ENCODE measurements around the gene NYAP2. TPM values are rescaled to one million over a fixed set of nuclear protein-coding genes. Genes with fewer than 3 reads are reported as not detected.

The NYAP2 gene
- total and polyA plus RNA-seq, 7 donors: 0.03 to 0.36 TPM; not detected in 5

DNA sequence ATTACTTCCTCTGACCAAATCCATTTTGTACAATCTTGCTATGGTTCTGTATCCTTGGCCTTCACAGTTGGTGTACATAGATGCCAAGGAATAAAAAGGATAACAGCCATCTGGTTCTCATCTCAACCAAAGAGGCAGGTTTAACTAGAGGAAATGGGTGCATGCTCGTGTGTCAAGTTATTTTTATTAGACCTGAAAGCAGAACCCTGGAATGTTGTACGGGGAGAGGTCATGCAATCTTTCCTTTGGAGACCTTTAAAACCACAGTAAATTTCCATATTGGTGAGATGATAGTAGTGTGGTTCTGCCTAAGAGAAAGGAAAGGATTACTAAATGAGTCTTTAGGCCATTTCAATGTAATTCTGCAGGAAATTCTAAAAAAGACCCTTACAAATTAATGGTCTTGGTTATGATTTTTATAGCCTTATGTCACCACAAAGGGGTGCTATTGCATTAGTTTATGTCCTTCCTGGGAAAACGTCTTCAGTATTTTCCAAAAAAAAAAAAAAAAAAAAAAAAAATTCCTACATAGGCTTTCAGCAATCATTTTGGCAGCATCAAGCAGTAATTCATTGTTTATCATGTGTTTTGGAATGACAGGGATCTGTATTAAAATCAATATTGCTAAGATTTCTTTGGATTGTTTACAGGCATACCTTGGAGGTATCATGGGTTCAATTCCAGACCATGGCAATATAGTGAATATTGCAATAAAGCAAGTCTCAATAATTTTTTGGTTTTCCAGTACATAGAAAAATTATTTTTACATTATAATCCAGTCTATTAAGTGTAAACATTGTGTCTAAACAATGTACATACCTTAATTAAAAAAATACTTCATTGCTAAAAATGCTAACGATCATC lies 270.8 kb downstream of the NYAP2 start:
- DNase-seq: no peak
- Histone ChIP-seq H3K36me3 (no peaks in the 10 kb centered on the region), H3K4me1 (peaks cover 0 to 21% (median 10%) of the 10 kb centered on the region in 4 donors), H3K4me3 (no peak overlapping the region), H3K9me3 (no peaks in the 10 kb centered on the region), H3K27ac (peak overlapping the region in 2 of 4 donors; percentile 53 to 66), H3K27me3 (no peaks in the 10 kb centered on the region)
- intact Hi-C loops (cut with DNase I): loop anchor here (2.0 to 5.0 kb wide), 3 partner anchors 218 to 1437 kb away; no protein-coding TSS in a partner anchor
- WGBS, 2 donors: 47 to 62% methylated on average over 4 of the region's 4 CpGs
- no peak for TF ChIP-seq POLR2A (IDR thresholded peaks at IDR 0.05)
- TF ChIP-seq, protein P1, sequence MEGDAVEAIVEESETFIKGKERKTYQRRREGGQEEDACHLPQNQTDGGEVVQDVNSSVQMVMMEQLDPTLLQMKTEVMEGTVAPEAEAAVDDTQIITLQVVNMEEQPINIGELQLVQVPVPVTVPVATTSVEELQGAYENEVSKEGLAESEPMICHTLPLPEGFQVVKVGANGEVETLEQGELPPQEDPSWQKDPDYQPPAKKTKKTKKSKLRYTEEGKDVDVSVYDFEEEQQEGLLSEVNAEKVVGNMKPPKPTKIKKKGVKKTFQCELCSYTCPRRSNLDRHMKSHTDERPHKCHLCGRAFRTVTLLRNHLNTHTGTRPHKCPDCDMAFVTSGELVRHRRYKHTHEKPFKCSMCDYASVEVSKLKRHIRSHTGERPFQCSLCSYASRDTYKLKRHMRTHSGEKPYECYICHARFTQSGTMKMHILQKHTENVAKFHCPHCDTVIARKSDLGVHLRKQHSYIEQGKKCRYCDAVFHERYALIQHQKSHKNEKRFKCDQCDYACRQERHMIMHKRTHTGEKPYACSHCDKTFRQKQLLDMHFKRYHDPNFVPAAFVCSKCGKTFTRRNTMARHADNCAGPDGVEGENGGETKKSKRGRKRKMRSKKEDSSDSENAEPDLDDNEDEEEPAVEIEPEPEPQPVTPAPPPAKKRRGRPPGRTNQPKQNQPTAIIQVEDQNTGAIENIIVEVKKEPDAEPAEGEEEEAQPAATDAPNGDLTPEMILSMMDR (IDR thresholded peaks at IDR 0.05): peak in 2 of 4 experiments; percentile 20 to 39
- TF ChIP-seq EP300 (IDR thresholded peaks at IDR 0.05): peak in 2 of 4 donors; percentile 15 to 20
- peak; percentile 47 to 83 (median 68) for TF ChIP-seq POLR2AphosphoS5 (IDR thresholded peaks at IDR 0.05)

DNA sequence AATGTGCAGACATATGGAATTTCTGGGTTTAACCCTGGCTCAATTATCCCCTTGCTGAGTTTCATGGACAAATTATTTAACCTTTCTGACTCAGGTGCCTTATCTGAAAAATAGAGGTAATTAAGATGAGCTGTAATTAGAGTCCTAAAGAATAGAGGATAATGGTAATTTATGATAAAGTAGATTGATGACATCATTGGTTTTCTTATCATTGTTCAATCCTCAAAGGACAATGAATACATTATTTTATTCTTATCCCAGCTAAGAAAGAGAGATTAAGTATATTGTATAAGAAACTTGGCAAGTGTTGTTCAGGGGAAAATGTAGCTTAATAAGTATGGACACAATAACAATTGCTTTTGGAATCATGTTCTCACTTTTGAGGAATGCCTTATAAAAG lies 279.3 kb downstream of the NYAP2 start:
- no peaks in the 10 kb centered on the region for H3K9me3 ChIP-seq
- DNase-seq: no peak
- H3K4me3 ChIP-seq: no peak overlapping the region
- H3K36me3 ChIP-seq: no peaks in the 10 kb centered on the region
- no peaks in the 10 kb centered on the region for H3K4me1 ChIP-seq
- TF ChIP-seq EP300 (IDR thresholded peaks at IDR 0.05): no peak
- TF ChIP-seq POLR2A (IDR thresholded peaks at IDR 0.05): no peak
- TF ChIP-seq POLR2AphosphoS5 (IDR thresholded peaks at IDR 0.05): no peak
- TF ChIP-seq, protein P1 (IDR thresholded peaks at IDR 0.05): no peak
- no peak overlapping the region for H3K27ac ChIP-seq
- intact Hi-C loops (cut with DNase I): no loop called here
- no peaks in the 10 kb centered on the region for H3K27me3 ChIP-seq

DNA sequence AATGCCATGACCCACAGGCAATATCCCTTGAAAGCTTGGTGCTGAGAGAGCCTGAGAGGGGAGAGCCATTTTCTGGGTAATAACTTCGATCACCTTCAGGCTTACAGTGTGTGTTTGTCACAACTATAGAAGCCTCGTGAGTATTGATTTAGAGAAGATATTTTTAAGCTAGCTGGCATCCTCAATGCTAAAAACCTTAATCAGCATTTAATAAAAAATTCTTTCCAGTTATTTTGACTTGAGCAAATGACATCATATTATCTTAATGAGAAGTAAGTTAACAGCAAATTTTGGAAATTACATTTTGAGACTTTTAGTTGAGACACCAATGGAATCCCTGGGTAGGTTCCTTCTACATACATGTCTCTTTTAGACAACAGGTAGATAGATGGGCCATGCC lies 283.7 kb downstream of the NYAP2 start:
- Histone ChIP-seq H3K27ac (no peak overlapping the region), H3K36me3 (no peaks in the 10 kb centered on the region), H3K9me3 (no peaks in the 10 kb centered on the region), H3K4me3 (no peak overlapping the region), H3K4me1 (no peaks in the 10 kb centered on the region), H3K27me3 (no peaks in the 10 kb centered on the region)
- WGBS, 2 donors: 88 to 90% methylated on average over 2 of the region's 2 CpGs
- intact Hi-C loops (cut with DNase I): no loop called here
- TF ChIP-seq, protein P1 (IDR thresholded peaks at IDR 0.05): no peak
- TF ChIP-seq POLR2AphosphoS5 (IDR thresholded peaks at IDR 0.05) (no peak), EP300 (IDR thresholded peaks at IDR 0.05) (no peak), POLR2A (IDR thresholded peaks at IDR 0.05) (no peak)
- no peak for DNase-seq

DNA sequence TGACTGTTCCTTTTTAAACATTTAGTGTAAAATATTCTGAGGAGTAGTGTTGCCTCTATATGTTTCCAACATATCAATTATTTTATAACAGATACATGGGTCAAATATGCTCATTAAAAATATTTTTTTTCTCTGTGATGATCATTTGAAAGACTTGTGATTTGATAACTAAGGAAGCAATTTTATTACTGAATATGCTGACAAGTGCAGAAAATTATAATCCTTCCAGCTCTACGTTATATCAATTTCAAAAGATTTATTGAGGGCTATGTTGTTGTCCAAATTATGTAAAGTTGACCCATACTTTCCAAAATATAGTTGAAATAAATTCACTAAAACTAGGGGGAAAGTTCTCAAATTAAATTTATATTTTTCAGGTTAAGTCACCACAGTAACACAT lies 290.6 kb downstream of the NYAP2 start:
- 72 to 74% methylated on average over 1 of the region's 1 CpG for WGBS, 2 donors

DNA sequence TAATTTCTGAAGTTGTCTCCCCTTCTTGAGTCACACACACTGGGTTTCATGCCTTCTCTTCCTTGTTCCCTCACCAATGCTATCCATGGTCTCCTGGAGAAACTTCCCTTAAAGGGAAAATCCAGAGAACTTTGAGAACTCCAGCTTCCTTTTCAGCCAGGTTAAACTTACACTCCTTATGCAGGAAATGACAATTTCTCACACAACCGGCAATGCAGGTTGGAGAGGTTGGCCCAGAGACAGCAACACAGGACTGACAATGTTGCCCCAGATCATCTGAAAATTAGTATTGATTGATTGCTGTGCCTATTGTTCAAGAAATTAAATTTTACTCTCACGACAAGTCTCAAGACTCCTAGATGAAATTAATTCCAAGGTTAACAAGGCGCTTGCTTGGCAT lies 292.2 kb downstream of the NYAP2 start:
- DNase-seq: no peak
- WGBS, 2 donors: 82 to 91% methylated on average over 3 of the region's 3 CpGs
- H3K27me3 ChIP-seq: no peaks in the 10 kb centered on the region

More for the DNA sequence above, 290.6 kb downstream of the NYAP2 start:
- intact Hi-C loops (cut with DNase I): no loop called here
- Histone ChIP-seq H3K4me1 (no peaks in the 10 kb centered on the region), H3K4me3 (no peak overlapping the region), H3K27me3 (no peaks in the 10 kb centered on the region), H3K9me3 (no peaks in the 10 kb centered on the region), H3K27ac (no peak overlapping the region), H3K36me3 (no peaks in the 10 kb centered on the region)
- DNase-seq: no peak
- no peak for TF ChIP-seq POLR2A (IDR thresholded peaks at IDR 0.05)
- TF ChIP-seq EP300 (IDR thresholded peaks at IDR 0.05): no peak
- no peak for TF ChIP-seq POLR2AphosphoS5 (IDR thresholded peaks at IDR 0.05)

More for the DNA sequence above, 292.2 kb downstream of the NYAP2 start:
- intact Hi-C loops (cut with DNase I): no loop called here
- Histone ChIP-seq H3K9me3 (no peaks in the 10 kb centered on the region), H3K36me3 (no peaks in the 10 kb centered on the region), H3K4me1 (no peaks in the 10 kb centered on the region), H3K27ac (no peak overlapping the region), H3K4me3 (no peak overlapping the region)
- TF ChIP-seq POLR2A (IDR thresholded peaks at IDR 0.05) (no peak), POLR2AphosphoS5 (IDR thresholded peaks at IDR 0.05) (no peak), EP300 (IDR thresholded peaks at IDR 0.05) (no peak)
- TF ChIP-seq, protein P1 (IDR thresholded peaks at IDR 0.05): no peak
